Measurements from ENCODE around the gene ZNF598.

Gene ZNF598

GRCh38 chr16:2047330-2048115 lies 37.9 kb upstream of the ZNF598 start, which contains the start of the genes NTHL1 and TSC2:
Gene NTHL1, minus strand, starts transcription at chr16:2047834. Its CDS starts 11 bp downstream, at chr16:2047823.
Gene TSC2, plus strand, starts transcription at chr16:2047985. Its CDS starts 631 bp downstream, at chr16:2048616.
- H3K4me3 Mint-ChIP-seq, result peak within 1 kb of the TSS; percentile 93 to 95 (median 94)
- H3K9me3 Mint-ChIP-seq, result no peaks in the 10 kb centered on the region
- H3K27ac Mint-ChIP-seq, result peak within 1 kb of the TSS; percentile 86 to 96 (median 89)
- H3K36me3 Mint-ChIP-seq (ENCODE audit: low read depth), result peaks cover 11% of the 10 kb centered on the region
- TF ChIP-seq CTCF (IDR thresholded peaks at IDR 0.05; ENCODE audit: unreplicated experiment in 3 of 3), result peak; percentile 26 to 56 (median 35)
- peaks cover 15% of the 10 kb centered on the region for H3K4me1 Mint-ChIP-seq
- H3K27me3 Mint-ChIP-seq (ENCODE audit: low read depth), result no peaks in the 10 kb centered on the region

- no peak for TF ChIP-seq CTCF (IDR thresholded peaks at IDR 0.05; ENCODE audit: unreplicated experiment in 3 of 3)
- Mint-ChIP-seq H3K27me3 (ENCODE audit: low read depth) (no peaks in the 10 kb centered on the region), H3K27ac (peak overlapping the region; percentile 86 to 96 (median 89)), H3K36me3 (ENCODE audit: low read depth) (peaks cover 9% of the 10 kb centered on the region), H3K9me3 (no peaks in the 10 kb centered on the region), H3K4me1 (peaks cover 15% of the 10 kb centered on the region), H3K4me3 (peak overlapping the region; percentile 93 to 95 (median 94))
Observed at GRCh38 chr16:2046893-2047329, 37.3 kb upstream of the ZNF598 start.

GRCh38 chr16:2045965-2046892 lies 36.6 kb upstream of the ZNF598 start:
- peaks cover 15% of the 10 kb centered on the region for H3K4me1 Mint-ChIP-seq
- H3K9me3 Mint-ChIP-seq, result no peaks in the 10 kb centered on the region
- H3K36me3 Mint-ChIP-seq (ENCODE audit: low read depth), result peaks cover 5% of the 10 kb centered on the region
- TF ChIP-seq CTCF (IDR thresholded peaks at IDR 0.05; ENCODE audit: unreplicated experiment in 3 of 3), result no peak
- peak overlapping the region; percentile 93 to 95 (median 94) for H3K4me3 Mint-ChIP-seq
- H3K27ac Mint-ChIP-seq, result peak overlapping the region; percentile 86 to 96 (median 89)
- no peaks in the 10 kb centered on the region for H3K27me3 Mint-ChIP-seq (ENCODE audit: low read depth)

GRCh38 chr16:2044541-2044940 lies 34.9 kb upstream of the ZNF598 start:
- Mint-ChIP-seq H3K27ac (peak overlapping the region in 1 of 3 experiments; percentile 37), H3K27me3 (ENCODE audit: low read depth) (no peaks in the 10 kb centered on the region), H3K9me3 (no peaks in the 10 kb centered on the region), H3K4me3 (no peak overlapping the region), H3K4me1 (peaks cover 18% of the 10 kb centered on the region), H3K36me3 (ENCODE audit: low read depth) (no peaks in the 10 kb centered on the region)
- TF ChIP-seq CTCF (IDR thresholded peaks at IDR 0.05; ENCODE audit: unreplicated experiment in 3 of 3), result no peak

- Mint-ChIP-seq H3K36me3 (ENCODE audit: low read depth) (no peaks in the 10 kb centered on the region), H3K9me3 (no peaks in the 10 kb centered on the region), H3K27ac (no peak overlapping the region), H3K4me1 (peaks cover 25% of the 10 kb centered on the region), H3K27me3 (ENCODE audit: low read depth) (no peaks in the 10 kb centered on the region), H3K4me3 (no peak overlapping the region)
- TF ChIP-seq CTCF (IDR thresholded peaks at IDR 0.05; ENCODE audit: unreplicated experiment in 3 of 3), result no peak
Observed at GRCh38 chr16:2043667-2044451, 34.2 kb upstream of the ZNF598 start.

All from nephron (organoid).